Neural cell (in vitro differentiated cells): Measurements from ENCODE around the gene RNF223. TPM values are rescaled to one million over a fixed set of nuclear protein-coding genes. Genes with fewer than 3 reads are reported as not detected.

ENCODE experiments used
- H2AFZ ChIP-seq: fragments of 200-600, 300-800 bp; sonication (generic), shearing (Covaris generic); 2 replicates; pipeline ENCODE4 v1.6.0; 2014; ENCODE audit warnings: low read depth, mild to moderate bottlenecking, antibody characterized with exemption, low read length, moderate library complexity
- H3F3A ChIP-seq: fragments of 200-600 bp; shearing (Covaris generic); 2 replicates; pipeline ENCODE4 v1.6.1; 2016; ENCODE audit warnings: mild to moderate bottlenecking, moderate library complexity, mixed read lengths, antibody characterized with exemption, low read length; ENCODE audit not compliant: insufficient read depth, poor library complexity, severe bottlenecking
- H3K27ac ChIP-seq: fragments of 200-600, 300-800 bp; sonication (generic), shearing (Covaris generic); 2 replicates; pipeline ENCODE4 v1.5.1; 2014; ENCODE audit warnings: mild to moderate bottlenecking, low read length, moderate library complexity
- H3K27me3 ChIP-seq: fragments of 300-800, 200-600 bp; sonication (generic), shearing (Covaris generic); 2 replicates; pipeline ENCODE4 v1.6.0; 2014; ENCODE audit warnings: mild to moderate bottlenecking, low read depth, low read length, moderate library complexity; ENCODE audit not compliant: insufficient read depth
- H3K36me3 ChIP-seq: fragments of 300-800, 200-600 bp; sonication (generic), shearing (Covaris generic); 2 replicates; pipeline ENCODE4 v1.5.1; 2014; ENCODE audit warnings: mild to moderate bottlenecking, antibody characterized with exemption, low read length, moderate library complexity; ENCODE audit not compliant: insufficient read depth
- H3K4me2 ChIP-seq: fragments of 300-800, 200-600 bp; sonication (generic), shearing (Covaris generic); 2 replicates; pipeline ENCODE4 v1.6.0; 2014; ENCODE audit warnings: mild to moderate bottlenecking, low read length
- H3K4me3 ChIP-seq: fragments of 300-800, 200-600 bp; sonication (generic), shearing (Covaris generic); 2 replicates; pipeline ENCODE4 v1.5.1; 2014; ENCODE audit warnings: mild to moderate bottlenecking, low read length, moderate library complexity
- H3K79me2 ChIP-seq: fragments of 200-600 bp; shearing (Covaris generic); replicated peaks from 2 replicates; pipeline ENCODE4 v1.6.0; 2014; ENCODE audit warnings: mild to moderate bottlenecking, low read length, moderate library complexity; ENCODE audit not compliant: insufficient read depth
- H3K9ac ChIP-seq: fragments of 300-800, 200-600 bp; sonication (generic), shearing (Covaris generic); 2 replicates; pipeline ENCODE4 v1.6.1; 2016; ENCODE audit warnings: mild to moderate bottlenecking, low read length, mixed read lengths
- H3K9me2 ChIP-seq: fragments of 200-600 bp; shearing (Covaris generic); 2 replicates; pipeline ENCODE4 v1.6.1; 2016; ENCODE audit warnings: mild to moderate bottlenecking, low read length, mixed read lengths; ENCODE audit not compliant: insufficient read depth
- H3K9me3 ChIP-seq: fragments of 200-600, 300-800 bp; sonication (generic), shearing (Covaris generic); 2 replicates; pipeline ENCODE4 v1.6.1; 2016; ENCODE audit warnings: mild to moderate bottlenecking, mixed run types, low read length, moderate library complexity, mixed read lengths
- H4K20me1 ChIP-seq: fragments of 200-600 bp; shearing (Covaris generic); 2 replicates; pipeline ENCODE4 v1.6.1; 2016; ENCODE audit warnings: mild to moderate bottlenecking, mixed run types; ENCODE audit not compliant: insufficient read depth
- CTCF ChIP-seq: fragments of 450-650 bp; IDR thresholded peaks from 2 replicates; pipeline ENCODE4 v1.5.1; 2014; ENCODE audit warnings: antibody characterized with exemption, mild to moderate bottlenecking, moderate library complexity; ENCODE audit not compliant: poor library complexity, severe bottlenecking
- EP300 ChIP-seq: fragments of 450-650 bp; conservative IDR thresholded peaks from 2 replicates; pipeline ENCODE4 v1.6.1; 2014; ENCODE audit warnings: antibody characterized with exemption, mild to moderate bottlenecking, moderate library complexity; ENCODE audit not compliant: poor library complexity, severe bottlenecking
- EZH2 ChIP-seq: fragments of 200-600, 300-800 bp; shearing (Covaris generic), sonication (generic); IDR thresholded peaks from 2 replicates; pipeline ENCODE4 v1.6.1; 2014; ENCODE audit warnings: antibody characterized with exemption, low read length, borderline replicate concordance, mild to moderate bottlenecking; ENCODE audit not compliant: insufficient read depth, poor library complexity, severe bottlenecking
- MXI1 ChIP-seq: fragments of 450-650 bp; conservative IDR thresholded peaks from 2 replicates; pipeline ENCODE4 v1.6.1; 2014; ENCODE audit warnings: antibody characterized with exemption, mild to moderate bottlenecking; ENCODE audit not compliant: poor library complexity, severe bottlenecking
- POLR2AphosphoS5 ChIP-seq: IDR thresholded peaks from 2 replicates; pipeline ENCODE4 v1.6.1; 2012
- RAD21 ChIP-seq: fragments of 450-650 bp; conservative IDR thresholded peaks from 2 replicates; pipeline ENCODE4 v1.6.1; 2014; ENCODE audit warnings: antibody characterized with exemption, mild to moderate bottlenecking, moderate library complexity
- REST ChIP-seq: IDR thresholded peaks from 2 replicates; pipeline ENCODE4 v1.6.1; 2012; ENCODE audit warnings: borderline replicate concordance
- SMC3 ChIP-seq: fragments of 450-650 bp; conservative IDR thresholded peaks from 2 replicates; pipeline ENCODE4 v1.6.1; 2014; ENCODE audit warnings: antibody characterized with exemption, mild to moderate bottlenecking, moderate library complexity; ENCODE audit not compliant: poor library complexity
- TAF1 ChIP-seq: IDR thresholded peaks from 2 replicates; pipeline ENCODE4 v1.6.1; 2012; ENCODE audit warnings: low read depth
- polyA plus RNA-seq: library from polyadenylated mRNA; depleted of rRNA; stranded (reverse); fragments of >200 nt; gene quantifications from 2 replicates; pipeline ENCODE4 v1.2.3, GENCODE V29; 2014

Gene RNF223
- polyA plus RNA-seq, 1 donor from 2014 or later = not detected

GRCh38 chr1:1027791-1028190, 46.3 kb downstream of the RNF223 start:
- Histone ChIP-seq H2AFZ (no peak overlapping the region), H3F3A (no peaks in the 10 kb centered on the region), H3K27me3 (no peaks in the 10 kb centered on the region), H3K4me3 (no peak overlapping the region), H3K9me2 (no peaks in the 10 kb centered on the region), H3K36me3 (no peaks in the 10 kb centered on the region), H3K9me3 (no peaks in the 10 kb centered on the region), H3K4me2 (no peak overlapping the region), H4K20me1 (no peaks in the 10 kb centered on the region), H3K79me2 (no peaks in the 10 kb centered on the region), H3K27ac (no peak overlapping the region), H3K9ac (no peak overlapping the region)
- TF ChIP-seq CTCF (no peak), EZH2 (no peak), RAD21 (no peak), SMC3 (no peak), REST (no peak), EP300 (no peak), POLR2AphosphoS5 (no peak), MXI1 (no peak), TAF1 (no peak)

GRCh38 chr1:1026599-1027413, 47.3 kb downstream of the RNF223 start:
- H2AFZ ChIP-seq = no peak overlapping the region
- no peaks in the 10 kb centered on the region for H3K27me3 ChIP-seq
- no peaks in the 10 kb centered on the region for H3K9me3 ChIP-seq
- H3K27ac ChIP-seq = no peak overlapping the region
- TF ChIP-seq REST (no peak), SMC3 (no peak), TAF1 (no peak), EZH2 (no peak), RAD21 (no peak), POLR2AphosphoS5 (no peak), EP300 (no peak), CTCF (no peak), MXI1 (no peak)
- H3K4me3 ChIP-seq = no peak overlapping the region
- no peaks in the 10 kb centered on the region for H3K36me3 ChIP-seq
- H3K79me2 ChIP-seq = no peaks in the 10 kb centered on the region
- H3K4me2 ChIP-seq = no peak overlapping the region
- no peaks in the 10 kb centered on the region for H3F3A ChIP-seq
- no peaks in the 10 kb centered on the region for H4K20me1 ChIP-seq
- peak overlapping the region; percentile 23 for H3K9ac ChIP-seq
- no peaks in the 10 kb centered on the region for H3K9me2 ChIP-seq
